Suprapubic skin (tissue), 3 donors: ENCODE data around the gene PSMD11.

ENCODE experiments used
- CTCF ChIP-seq, 2 donors: fragments of 200-600 bp in 1 of 2; fragments of 450-650 bp in 1 of 2; sonication (generic) in 1 of 2; IDR thresholded peaks; one replicate each; pipeline ENCODE4 v1.5.1; 2016 to 2019; ENCODE audit warnings: antibody characterized with exemption in 2 of 2, mild to moderate bottlenecking in 1 of 2, moderate library complexity in 1 of 2
- POLR2A ChIP-seq, 2 donors: fragments of 450-650 bp; IDR thresholded peaks; one replicate each; pipeline ENCODE4 v1.6.1; 2017; ENCODE audit warnings: antibody characterized with exemption in 2 of 2, mild to moderate bottlenecking in 2 of 2, moderate library complexity in 2 of 2

GRCh38 chr17:32477220-32477619, 32.9 kb downstream of the PSMD11 start:
- TF ChIP-seq CTCF (IDR thresholded peaks at IDR 0.05): no peak
- no peak for TF ChIP-seq POLR2A (IDR thresholded peaks at IDR 0.05)
